Panc1 (cell line): ENCODE results near the gene SPATA31C2.

Source experiments
- POLR2AphosphoS5 ChIP-seq: IDR thresholded peaks from 2 replicates; pipeline ENCODE4 v1.6.1; 2012; ENCODE audit warnings: mild to moderate bottlenecking, low read depth, low read length, moderate library complexity
- TCF7L2 ChIP-seq: IDR thresholded peaks from 2 replicates; pipeline ENCODE4 v1.6.1; 2011; ENCODE audit warnings: mild to moderate bottlenecking, low read depth, low read length, inconsistent platforms
- TF ChIP-seq, protein P1 (sequence below): fragments of 450-650 bp; IDR thresholded peaks from 2 replicates; pipeline ENCODE4 v1.5.1; 2017; ENCODE audit warnings: mild to moderate bottlenecking
- TF ChIP-seq, protein P2 (sequence below), 2 experiments: IDR thresholded peaks; 2 replicates each; pipeline ENCODE4 v1.6.1; 2011 to 2012; ENCODE audit warnings: low read depth in 2 of 2, control low read depth in 1 of 2, low read length in 1 of 2, mild to moderate bottlenecking in 1 of 2, moderate library complexity in 1 of 2; ENCODE audit not compliant: insufficient read depth in 1 of 2

- TF ChIP-seq, protein P1, sequence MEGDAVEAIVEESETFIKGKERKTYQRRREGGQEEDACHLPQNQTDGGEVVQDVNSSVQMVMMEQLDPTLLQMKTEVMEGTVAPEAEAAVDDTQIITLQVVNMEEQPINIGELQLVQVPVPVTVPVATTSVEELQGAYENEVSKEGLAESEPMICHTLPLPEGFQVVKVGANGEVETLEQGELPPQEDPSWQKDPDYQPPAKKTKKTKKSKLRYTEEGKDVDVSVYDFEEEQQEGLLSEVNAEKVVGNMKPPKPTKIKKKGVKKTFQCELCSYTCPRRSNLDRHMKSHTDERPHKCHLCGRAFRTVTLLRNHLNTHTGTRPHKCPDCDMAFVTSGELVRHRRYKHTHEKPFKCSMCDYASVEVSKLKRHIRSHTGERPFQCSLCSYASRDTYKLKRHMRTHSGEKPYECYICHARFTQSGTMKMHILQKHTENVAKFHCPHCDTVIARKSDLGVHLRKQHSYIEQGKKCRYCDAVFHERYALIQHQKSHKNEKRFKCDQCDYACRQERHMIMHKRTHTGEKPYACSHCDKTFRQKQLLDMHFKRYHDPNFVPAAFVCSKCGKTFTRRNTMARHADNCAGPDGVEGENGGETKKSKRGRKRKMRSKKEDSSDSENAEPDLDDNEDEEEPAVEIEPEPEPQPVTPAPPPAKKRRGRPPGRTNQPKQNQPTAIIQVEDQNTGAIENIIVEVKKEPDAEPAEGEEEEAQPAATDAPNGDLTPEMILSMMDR = no peak
- TF ChIP-seq, protein P2, sequence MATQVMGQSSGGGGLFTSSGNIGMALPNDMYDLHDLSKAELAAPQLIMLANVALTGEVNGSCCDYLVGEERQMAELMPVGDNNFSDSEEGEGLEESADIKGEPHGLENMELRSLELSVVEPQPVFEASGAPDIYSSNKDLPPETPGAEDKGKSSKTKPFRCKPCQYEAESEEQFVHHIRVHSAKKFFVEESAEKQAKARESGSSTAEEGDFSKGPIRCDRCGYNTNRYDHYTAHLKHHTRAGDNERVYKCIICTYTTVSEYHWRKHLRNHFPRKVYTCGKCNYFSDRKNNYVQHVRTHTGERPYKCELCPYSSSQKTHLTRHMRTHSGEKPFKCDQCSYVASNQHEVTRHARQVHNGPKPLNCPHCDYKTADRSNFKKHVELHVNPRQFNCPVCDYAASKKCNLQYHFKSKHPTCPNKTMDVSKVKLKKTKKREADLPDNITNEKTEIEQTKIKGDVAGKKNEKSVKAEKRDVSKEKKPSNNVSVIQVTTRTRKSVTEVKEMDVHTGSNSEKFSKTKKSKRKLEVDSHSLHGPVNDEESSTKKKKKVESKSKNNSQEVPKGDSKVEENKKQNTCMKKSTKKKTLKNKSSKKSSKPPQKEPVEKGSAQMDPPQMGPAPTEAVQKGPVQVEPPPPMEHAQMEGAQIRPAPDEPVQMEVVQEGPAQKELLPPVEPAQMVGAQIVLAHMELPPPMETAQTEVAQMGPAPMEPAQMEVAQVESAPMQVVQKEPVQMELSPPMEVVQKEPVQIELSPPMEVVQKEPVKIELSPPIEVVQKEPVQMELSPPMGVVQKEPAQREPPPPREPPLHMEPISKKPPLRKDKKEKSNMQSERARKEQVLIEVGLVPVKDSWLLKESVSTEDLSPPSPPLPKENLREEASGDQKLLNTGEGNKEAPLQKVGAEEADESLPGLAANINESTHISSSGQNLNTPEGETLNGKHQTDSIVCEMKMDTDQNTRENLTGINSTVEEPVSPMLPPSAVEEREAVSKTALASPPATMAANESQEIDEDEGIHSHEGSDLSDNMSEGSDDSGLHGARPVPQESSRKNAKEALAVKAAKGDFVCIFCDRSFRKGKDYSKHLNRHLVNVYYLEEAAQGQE (IDR thresholded peaks at IDR 0.05; ENCODE audit: insufficient read depth in 1 of 2, low read depth in 2 of 2, low read length in 1 of 2) = no peak
- TF ChIP-seq POLR2AphosphoS5 (no peak), TCF7L2 (no peak)
These were observed 36.0 kb upstream of the SPATA31C2 start for GRCh38 chr9:88174324-88174723.
